Endothelial cell of umbilical vein (primary cell): ENCODE results near the gene ADPRH. TPM values are rescaled to one million over a fixed set of nuclear protein-coding genes. Genes with fewer than 3 reads are reported as not detected.

Experiments
- BruUV-seq: library from RNA; stranded (reverse); fragments of 400-500 nt; replicated peaks from 2 replicates; lab custom pipeline; 2021; lab: Mats Ljungman, UMichigan
- CTCF ChIA-PET: fragments of 300-600, 350-600 bp; sonication (Branson Sonifier 250); formaldehyde crosslinking; loops from one replicate; lab custom pipeline; 2021; ENCODE audit warnings: antibody characterized with exemption, inconsistent platforms; lab: Charles Lee
- POLR2A ChIA-PET: fragments of 300-600, 350-600 bp; sonication (Branson Sonifier 250); formaldehyde crosslinking; loops from one replicate; lab custom pipeline; 2021; ENCODE audit warnings: antibody characterized with exemption, inconsistent platforms; lab: Charles Lee
- DNase-seq: peaks from one replicate; pipeline ENCODE4 v3.0.0-alpha.2; 2011; ENCODE audit warnings: low read depth, low spot score
- FAIRE-seq: peaks from 2 replicates; lab custom pipeline; 2011; peaks lifted over from hg19 to GRCh38; lab: Jason Lieb, UNC
- H2AFZ ChIP-seq: 2 replicates; pipeline ENCODE4 v1.6.0; 2012; ENCODE audit warnings: low read depth, low read length, control low read depth, inconsistent platforms
- H3K27ac ChIP-seq: 2 replicates; pipeline ENCODE4 v1.5.1; 2011; ENCODE audit warnings: low read depth, mild to moderate bottlenecking, control low read depth, low read length, moderate library complexity; ENCODE audit not compliant: insufficient read depth
- H3K27me3 ChIP-seq, 2 experiments: 2 replicates each; pipeline versions ENCODE4 v1.6.0 to v1.6.1; 2011; ENCODE audit warnings: low read length in 2 of 2, mixed read lengths in 1 of 2; ENCODE audit not compliant: control insufficient read depth in 2 of 2, insufficient read depth in 2 of 2
- H3K36me3 ChIP-seq, 2 experiments: 2 replicates in 1 of 2; 3 replicates in 1 of 2; pipeline ENCODE4 v1.5.1; 2011; ENCODE audit warnings: low read length in 2 of 2, mild to moderate bottlenecking in 1 of 2, moderate library complexity in 1 of 2; ENCODE audit not compliant: control insufficient read depth in 2 of 2, insufficient read depth in 2 of 2; ENCODE audit errors: extremely low read depth in 1 of 2
- H3K4me1 ChIP-seq: 3 replicates; pipeline ENCODE4 v1.5.1; 2011; ENCODE audit warnings: mild to moderate bottlenecking, low read length; ENCODE audit not compliant: control insufficient read depth, insufficient read depth; ENCODE audit errors: extremely low read depth
- H3K4me2 ChIP-seq: 2 replicates; pipeline ENCODE4 v1.6.1; 2011; ENCODE audit warnings: low read length, control low read depth, mixed read lengths; ENCODE audit not compliant: insufficient read depth
- H3K4me3 ChIP-seq, 3 experiments: fragments of 200-600 bp in 1 of 3; sonication (generic), shearing (Covaris generic) in 1 of 3; replicated peaks in 1 of 3; 2 replicates each; pipeline ENCODE4 v1.5.1; 2011 to 2016; ENCODE audit warnings: control low read depth in 3 of 3, low read length in 3 of 3, mild to moderate bottlenecking in 2 of 3, inconsistent platforms in 1 of 3, low read depth in 1 of 3, moderate library complexity in 1 of 3; ENCODE audit not compliant: insufficient read depth in 1 of 3
- H3K79me2 ChIP-seq: 2 replicates; pipeline ENCODE4 v1.6.0; 2012; ENCODE audit warnings: low read length, inconsistent platforms; ENCODE audit not compliant: control insufficient read depth, insufficient read depth
- H3K9ac ChIP-seq: replicated peaks from 2 replicates; pipeline ENCODE3; 2011; ENCODE audit warnings: low read length, control low read depth; ENCODE audit not compliant: insufficient read depth; ENCODE audit errors: extremely low read depth
- H3K9me1 ChIP-seq: replicated peaks from 3 replicates; pipeline ENCODE4 v1.6.0; 2011; ENCODE audit warnings: mild to moderate bottlenecking, low read length; ENCODE audit not compliant: control insufficient read depth, insufficient read depth; ENCODE audit errors: extremely low read depth
- H3K9me3 ChIP-seq: replicated peaks from 2 replicates; pipeline ENCODE4 v1.5.1; 2012; ENCODE audit warnings: low read length, inconsistent platforms; ENCODE audit not compliant: control insufficient read depth, insufficient read depth
- H4K20me1 ChIP-seq: replicated peaks from 2 replicates; pipeline ENCODE3; 2011; ENCODE audit warnings: mild to moderate bottlenecking, low read length; ENCODE audit not compliant: control insufficient read depth, insufficient read depth; ENCODE audit errors: extremely low read depth
- CTCF ChIP-seq, 2 donors: IDR thresholded peaks; 1 replicate in 1 of 2; 2 replicates in 1 of 2; pipeline ENCODE4 v1.5.1; 2011; ENCODE audit warnings: low read length in 2 of 2, mild to moderate bottlenecking in 2 of 2, moderate library complexity in 2 of 2, control low read depth in 1 of 2, inconsistent platforms in 1 of 2, low read depth in 1 of 2; ENCODE audit not compliant: insufficient read depth in 1 of 2; ENCODE audit errors: extremely low read depth in 1 of 2
- EZH2 ChIP-seq: IDR thresholded peaks from 2 replicates; pipeline ENCODE4 v1.6.1; 2012; ENCODE audit warnings: borderline replicate concordance, low read depth, mild to moderate bottlenecking, moderate library complexity, low read length, inconsistent platforms; ENCODE audit not compliant: severe bottlenecking
- FOS ChIP-seq: IDR thresholded peaks from 2 replicates; pipeline ENCODE4 v1.6.1; 2011; ENCODE audit warnings: mild to moderate bottlenecking, low read length, moderate library complexity, borderline replicate concordance; ENCODE audit not compliant: insufficient read depth
- GATA2 ChIP-seq: IDR thresholded peaks from 2 replicates; pipeline ENCODE4 v1.7.0; 2011; ENCODE audit warnings: low read depth, mild to moderate bottlenecking, moderate library complexity, mixed read lengths, low read length; ENCODE audit not compliant: insufficient read length, insufficient read depth
- JUN ChIP-seq: IDR thresholded peaks from 2 replicates; pipeline ENCODE4 v1.6.1; 2011; ENCODE audit warnings: borderline replicate concordance, low read depth; ENCODE audit not compliant: insufficient read length, insufficient read depth
- MAX ChIP-seq: IDR thresholded peaks from 2 replicates; pipeline ENCODE4 v1.6.1; 2011; ENCODE audit not compliant: insufficient read depth, insufficient read length
- MYC ChIP-seq: IDR thresholded peaks from one replicate; pipeline ENCODE4 v1.6.1; 2011; ENCODE audit warnings: mild to moderate bottlenecking, low read depth, low read length
- POLR2A ChIP-seq: IDR thresholded peaks from 2 replicates; pipeline ENCODE4 v1.6.1; 2012; ENCODE audit warnings: low read depth, mild to moderate bottlenecking, control low read depth, low read length
- POLR2AphosphoS5 ChIP-seq: IDR thresholded peaks from 2 replicates; pipeline ENCODE4 v1.6.1; 2012; ENCODE audit warnings: low read depth, mild to moderate bottlenecking, control low read depth, low read length, moderate library complexity; ENCODE audit not compliant: insufficient read depth
- dilution Hi-C: fragments of 300-500 bp; cut with MboI; formaldehyde crosslinking; loops from one replicate; pipeline ENCODE4 v1.15.0; 2019; ENCODE audit warnings: low sequenced_read_pairs; ENCODE audit not compliant: extremely low pct_ligation_motif_present
- intact Hi-C: fragments of 100-400 bp; cut with micrococcal nuclease; formaldehyde crosslinking; loops from one replicate; pipeline ENCODE4 v1.10.0; 2022
- polyA plus RNA-seq, 4 experiments: library from polyadenylated mRNA; depleted of rRNA in 3 of 4; stranded (reverse) in 3 of 4; unstranded in 1 of 4; fragments of >200 nt; gene quantifications; 2 replicates each; pipeline versions ENCODE4 v1.2.1 to v1.2.3, GENCODE V29; 2011 to 2012; ENCODE audit warnings: missing spikeins in 1 of 4
- total RNA-seq: library from RNA; stranded (reverse); gene quantifications from 2 replicates; pipeline ENCODE4 v1.2.3, GENCODE V29; 2021

Gene ADPRH
- total and polyA plus RNA-seq, 2 donors (not counting 3 experiments of a cell fraction or from before 2014, with no cell fraction given) = 3.5 to 8.0 TPM

- intact Hi-C loops (no loop called here), dilution Hi-C loops (no loop called here)
- BruUV-seq = no TSS peak
- CTCF ChIA-PET = interaction anchor here (0.9 kb wide), 1 partner anchor 25 kb away, joined by 3 read pairs; no protein-coding TSS in a partner anchor
- no peak overlapping the region for H3K4me2 ChIP-seq
- H3K9ac ChIP-seq = no peak overlapping the region
- H3K4me1 ChIP-seq = no peaks in the 10 kb centered on the region
- TF ChIP-seq FOS (no peak), EZH2 (no peak), MYC (no peak), CTCF (IDR thresholded peaks at IDR 0.05; ENCODE audit: extremely low read depth in 1 of 2, insufficient read depth in 1 of 2, low read depth in 1 of 2, low read length in 2 of 2) (no peak)
- no peaks in the 10 kb centered on the region for H3K9me1 ChIP-seq
- H4K20me1 ChIP-seq = no peaks in the 10 kb centered on the region
- H3K36me3 ChIP-seq = no peaks in the 10 kb centered on the region
- FAIRE-seq (no peak), DNase-seq (no peak)
- peaks cover 2 to 4% of the 10 kb centered on the region in 2 experiments for H3K27me3 ChIP-seq
- no peak overlapping the region for H3K27ac ChIP-seq
- no peaks in the 10 kb centered on the region for H3K79me2 ChIP-seq
- H3K4me3 ChIP-seq = no peak overlapping the region
- POLR2A ChIA-PET = no interaction called here
- H3K9me3 ChIP-seq = no peaks in the 10 kb centered on the region
- H2AFZ ChIP-seq = no peak overlapping the region
Observed at GRCh38 chr3:119542168-119542767, 37.0 kb upstream of the ADPRH start.

- H3K27ac ChIP-seq = no peak overlapping the region
- H3K9ac ChIP-seq = no peak overlapping the region
- peaks cover 2 to 4% of the 10 kb centered on the region in 2 experiments for H3K27me3 ChIP-seq
- H3K4me2 ChIP-seq = no peak overlapping the region
- no peak for DNase-seq
- H3K4me3 ChIP-seq = no peak overlapping the region
- no peaks in the 10 kb centered on the region for H4K20me1 ChIP-seq
- H3K4me1 ChIP-seq = no peaks in the 10 kb centered on the region
- CTCF ChIA-PET = no interaction called here
- no TSS peak for BruUV-seq
- no peaks in the 10 kb centered on the region for H3K79me2 ChIP-seq
- POLR2A ChIA-PET = no interaction called here
- no peaks in the 10 kb centered on the region for H3K9me3 ChIP-seq
- intact Hi-C loops = no loop called here
- no peaks in the 10 kb centered on the region for H3K36me3 ChIP-seq
- TF ChIP-seq POLR2AphosphoS5 = no peak
- no peak for TF ChIP-seq JUN
- no peak for TF ChIP-seq EZH2
- TF ChIP-seq POLR2A = no peak
- TF ChIP-seq MYC = no peak
- no peak for TF ChIP-seq CTCF (IDR thresholded peaks at IDR 0.05; ENCODE audit: extremely low read depth in 1 of 2, insufficient read depth in 1 of 2, low read depth in 1 of 2, low read length in 2 of 2)
- no peak for TF ChIP-seq FOS
- TF ChIP-seq GATA2 = no peak
- no peak for TF ChIP-seq MAX
- no peak for FAIRE-seq
- H2AFZ ChIP-seq = no peak overlapping the region
- H3K9me1 ChIP-seq = no peaks in the 10 kb centered on the region
- dilution Hi-C loops = no loop called here
Observed at GRCh38 chr3:119543147-119543546, 36.1 kb upstream of the ADPRH start.
